Omental fat pad (tissue), 4 donors: ENCODE results near the gene KCNQ1. TPM values are rescaled to one million over a fixed set of nuclear protein-coding genes. Genes with fewer than 3 reads are reported as not detected.

Source experiments
- ATAC-seq: fragments of 150-250 bp; one replicate; pipeline ENCODE4 v1.9.1; 2016; ENCODE audit warnings: mild to moderate bottlenecking, moderate library complexity; ENCODE audit not compliant: low FRiP score
- DNase-seq: peaks from one replicate; pipeline ENCODE4 v3.0.0-alpha.2; 2019; ENCODE audit warnings: low spot score
- total RNA-seq, 4 donors: library from RNA; depleted of rRNA; stranded (reverse); fragments of >200 nt; gene quantifications; one replicate each; pipeline ENCODE4 v1.1.0, GENCODE V29; 2016
- TF ChIP-seq, protein P1 (sequence below), 3 donors: fragments of 450-650 bp; IDR thresholded peaks; one replicate each; pipeline ENCODE4 v1.5.1; 2016 to 2017; ENCODE audit warnings: antibody characterized with exemption in 3 of 3, mild to moderate bottlenecking in 3 of 3, moderate library complexity in 2 of 3

The KCNQ1 gene
- total RNA-seq, 4 donors from 2014 or later, result 4.5 to 5.9 (median 5.2) TPM

DNA sequence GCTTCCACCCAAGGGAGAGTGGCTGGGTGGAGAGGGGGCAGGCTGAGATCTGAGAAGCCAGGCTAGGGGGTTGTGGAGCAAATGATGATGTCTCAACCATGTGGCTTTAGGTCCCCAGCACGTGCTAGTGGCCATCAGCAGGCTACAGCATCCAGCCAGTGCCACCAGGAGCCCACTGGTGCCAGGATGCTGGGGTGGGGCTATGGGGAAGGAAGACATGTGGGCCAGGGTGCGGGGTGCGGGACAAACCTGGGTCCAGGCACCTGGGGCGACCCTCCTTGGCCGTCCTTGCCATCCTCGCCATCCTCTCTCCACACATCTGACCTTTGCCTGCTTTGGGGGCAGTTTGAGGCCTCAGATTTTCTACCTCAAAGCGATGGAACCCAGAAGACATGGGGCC lies 104.3 kb downstream of the KCNQ1 start:
- TF ChIP-seq, protein P1, sequence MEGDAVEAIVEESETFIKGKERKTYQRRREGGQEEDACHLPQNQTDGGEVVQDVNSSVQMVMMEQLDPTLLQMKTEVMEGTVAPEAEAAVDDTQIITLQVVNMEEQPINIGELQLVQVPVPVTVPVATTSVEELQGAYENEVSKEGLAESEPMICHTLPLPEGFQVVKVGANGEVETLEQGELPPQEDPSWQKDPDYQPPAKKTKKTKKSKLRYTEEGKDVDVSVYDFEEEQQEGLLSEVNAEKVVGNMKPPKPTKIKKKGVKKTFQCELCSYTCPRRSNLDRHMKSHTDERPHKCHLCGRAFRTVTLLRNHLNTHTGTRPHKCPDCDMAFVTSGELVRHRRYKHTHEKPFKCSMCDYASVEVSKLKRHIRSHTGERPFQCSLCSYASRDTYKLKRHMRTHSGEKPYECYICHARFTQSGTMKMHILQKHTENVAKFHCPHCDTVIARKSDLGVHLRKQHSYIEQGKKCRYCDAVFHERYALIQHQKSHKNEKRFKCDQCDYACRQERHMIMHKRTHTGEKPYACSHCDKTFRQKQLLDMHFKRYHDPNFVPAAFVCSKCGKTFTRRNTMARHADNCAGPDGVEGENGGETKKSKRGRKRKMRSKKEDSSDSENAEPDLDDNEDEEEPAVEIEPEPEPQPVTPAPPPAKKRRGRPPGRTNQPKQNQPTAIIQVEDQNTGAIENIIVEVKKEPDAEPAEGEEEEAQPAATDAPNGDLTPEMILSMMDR (IDR thresholded peaks at IDR 0.05), result no peak
- ATAC-seq (no peak), DNase-seq (no peak)

DNA sequence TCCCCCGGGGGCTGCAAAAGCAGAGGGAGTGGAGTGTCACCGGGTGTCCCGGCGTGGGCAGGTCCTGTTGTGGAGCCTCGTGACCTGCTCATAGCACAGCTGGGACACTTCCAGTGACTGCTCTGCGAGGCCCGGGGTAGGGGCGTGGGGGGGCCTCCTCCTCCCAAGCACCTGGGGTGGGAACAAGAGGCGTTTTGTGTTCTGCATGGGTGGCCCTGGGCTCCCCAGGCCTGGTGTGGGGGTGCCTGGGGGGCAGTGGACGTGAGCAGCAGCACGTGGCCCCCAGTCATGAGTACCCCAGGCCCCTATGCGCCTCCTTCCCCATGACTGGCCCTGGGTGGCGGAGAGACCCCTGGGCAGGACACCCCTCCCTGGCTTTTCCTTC lies 104.7 kb downstream of the KCNQ1 start:
- TF ChIP-seq, protein P1 (IDR thresholded peaks at IDR 0.05), result no peak
- ATAC-seq (no peak), DNase-seq (no peak)

DNA sequence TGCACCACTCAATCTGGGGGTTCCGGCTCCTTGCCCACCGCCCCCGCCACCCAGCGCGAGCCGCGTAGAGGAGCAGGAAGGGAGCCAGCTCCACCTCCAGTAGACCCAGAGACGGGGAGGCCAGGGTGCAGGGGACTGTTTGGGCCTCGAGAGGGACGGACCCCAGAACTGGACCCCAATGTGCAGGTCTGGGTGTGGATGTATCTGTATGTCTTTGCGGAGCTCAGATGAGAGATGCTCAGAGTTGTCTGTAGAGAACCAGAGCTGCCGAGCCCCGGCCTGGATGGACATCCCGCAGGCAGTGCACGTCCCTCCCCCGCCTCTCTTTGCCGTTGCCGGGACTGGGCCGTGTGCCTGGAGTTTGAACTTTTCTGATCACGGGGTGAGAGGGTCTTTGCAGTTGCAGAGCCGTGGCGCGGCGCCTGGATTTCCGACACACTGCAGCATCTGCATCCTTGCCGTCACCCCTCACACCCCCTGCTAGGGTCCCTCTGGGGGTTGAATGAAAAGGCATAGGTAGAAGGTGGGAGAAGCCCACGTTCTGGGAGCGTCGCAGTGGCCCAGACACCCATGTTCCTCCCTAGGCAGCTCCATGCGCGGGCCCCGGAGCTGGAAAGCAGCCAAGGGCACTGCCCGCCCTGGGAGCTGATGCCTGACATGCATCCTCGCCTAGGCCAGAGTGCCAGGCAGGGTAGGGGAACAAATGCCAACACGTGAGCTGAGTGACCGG lies 105.2 kb downstream of the KCNQ1 start:
- TF ChIP-seq, protein P1 (IDR thresholded peaks at IDR 0.05), result no peak
- ATAC-seq, result no peak
- DNase-seq, result no peak

DNA sequence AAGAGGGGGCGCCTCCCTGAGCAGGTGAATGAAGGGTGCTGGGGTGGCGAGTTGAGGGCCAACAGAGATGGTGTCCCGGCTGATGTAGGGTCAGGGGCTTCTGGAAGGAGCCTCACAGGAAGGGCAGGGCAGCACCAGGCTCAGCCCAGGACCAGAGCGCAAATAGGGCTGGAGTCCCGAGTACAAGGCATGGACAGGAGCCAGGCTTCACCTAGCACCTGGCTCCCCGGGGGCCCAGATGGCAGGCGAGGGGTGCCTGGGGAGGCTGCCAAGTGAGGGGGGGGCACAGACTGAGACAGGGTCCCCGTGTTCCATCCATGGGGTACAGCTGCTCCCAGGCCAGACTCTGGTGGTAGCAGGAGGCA lies 105.8 kb downstream of the KCNQ1 start:
- ATAC-seq (no peak), DNase-seq (no peak)
- TF ChIP-seq, protein P1 (IDR thresholded peaks at IDR 0.05), result no peak

DNA sequence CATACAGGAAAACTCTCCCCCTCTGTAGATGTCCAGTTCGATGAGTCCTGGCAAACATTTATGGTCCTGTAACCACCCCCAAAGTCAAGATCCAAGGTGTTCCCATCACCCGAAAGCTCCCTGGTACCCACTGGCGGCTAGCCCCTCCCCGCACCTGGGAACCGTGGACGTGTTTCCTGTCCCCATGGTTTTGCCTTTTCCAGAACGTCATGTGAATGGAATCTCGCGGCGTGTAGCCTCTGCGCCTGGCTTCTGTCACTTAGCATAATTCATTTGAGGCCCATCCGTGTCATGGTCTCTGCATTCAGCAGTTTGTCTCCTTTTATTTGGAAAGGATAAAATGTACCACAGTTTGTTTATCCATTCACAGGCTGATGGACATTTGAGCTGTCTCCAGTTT lies 106.3 kb downstream of the KCNQ1 start:
- ATAC-seq (no peak), DNase-seq (no peak)
- TF ChIP-seq, protein P1 (IDR thresholded peaks at IDR 0.05), result no peak

DNA sequence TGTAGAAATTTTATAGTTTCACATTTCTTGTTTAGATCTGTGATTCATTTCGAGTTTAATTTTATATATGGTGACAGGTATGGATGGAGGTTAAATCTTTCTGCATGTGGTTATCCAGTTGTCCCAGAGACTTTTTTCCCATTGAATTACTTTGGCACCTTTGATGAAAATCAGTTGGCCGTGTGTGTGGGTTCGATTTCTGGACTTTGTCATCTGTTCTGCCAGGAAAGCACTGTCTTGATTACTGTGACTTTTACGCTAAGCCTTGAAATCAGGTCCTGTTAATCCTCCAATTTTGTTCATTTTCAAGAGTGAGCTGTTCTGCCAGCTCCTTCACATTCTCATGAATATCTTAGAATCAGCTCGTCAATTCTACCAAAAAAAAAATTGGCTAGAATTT lies 107.4 kb downstream of the KCNQ1 start:
- ATAC-seq (no peak), DNase-seq (no peak)
- TF ChIP-seq, protein P1 (IDR thresholded peaks at IDR 0.05), result no peak

DNA sequence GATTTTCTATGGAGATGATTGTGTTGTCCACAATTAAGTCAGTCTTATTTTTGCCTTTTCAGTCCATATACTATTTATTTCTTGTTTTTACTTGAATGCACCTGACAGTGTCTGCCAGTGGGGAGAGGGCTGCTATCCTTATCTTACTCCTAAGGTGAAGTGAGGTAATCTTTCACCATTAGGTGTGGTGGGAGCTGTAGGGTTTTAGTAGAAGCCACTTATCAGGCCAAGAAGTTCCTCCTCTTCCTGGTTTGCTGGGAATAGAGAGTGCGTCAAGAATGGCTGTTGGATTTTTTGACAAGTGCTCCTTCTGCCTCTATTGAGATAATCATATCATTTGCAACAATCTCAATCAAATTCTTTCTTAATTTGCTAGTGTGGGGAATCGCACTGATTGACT lies 108.4 kb downstream of the KCNQ1 start:
- DNase-seq (no peak), ATAC-seq (no peak)
- TF ChIP-seq, protein P1 (IDR thresholded peaks at IDR 0.05), result no peak
